Muscle layer of duodenum (tissue), 2 donors: ENCODE measurements around the gene SLC29A2.
A peak's percentile ranks its signal among the peaks of the same experiment; 100 is the strongest.
"Not testable (repeated sequence)": the region's sequence is repeated elsewhere in the genome, so short reads cannot be mapped to it uniquely, and the experiment has no call there.

Source experiments
- H3K27ac ChIP-seq: one replicate; pipeline ENCODE4 v1.7.0; 2013; ENCODE audit warnings: mild to moderate bottlenecking, low read length
- H3K27me3 ChIP-seq: one replicate; pipeline ENCODE4 v1.7.0; 2013; ENCODE audit warnings: low read depth, mild to moderate bottlenecking, control low read depth, low read length
- H3K36me3 ChIP-seq, 2 donors: one replicate each; pipeline ENCODE4 v1.7.0; 2013; ENCODE audit warnings: low read length in 2 of 2, control low read depth in 1 of 2, mild to moderate bottlenecking in 1 of 2; ENCODE audit not compliant: insufficient read depth in 2 of 2, control insufficient read depth in 1 of 2
- H3K4me1 ChIP-seq, 2 donors: one replicate each; pipeline ENCODE4 v1.7.0; 2013; ENCODE audit warnings: low read length in 2 of 2, mild to moderate bottlenecking in 2 of 2, control low read depth in 1 of 2, moderate library complexity in 1 of 2; ENCODE audit not compliant: insufficient read depth in 2 of 2, control insufficient read depth in 1 of 2
- H3K4me3 ChIP-seq, 2 donors: one replicate each; pipeline ENCODE4 v1.7.0; 2013; ENCODE audit warnings: low read length in 2 of 2, low read depth in 1 of 2, mild to moderate bottlenecking in 1 of 2
- H3K9me3 ChIP-seq, 2 donors: one replicate each; pipeline ENCODE4 v1.7.0; 2013; ENCODE audit warnings: low read length in 2 of 2, control low read depth in 1 of 2, mild to moderate bottlenecking in 1 of 2; ENCODE audit not compliant: control insufficient read depth in 1 of 2
- donor health status: healthy.

The SLC29A2 gene

DNA sequence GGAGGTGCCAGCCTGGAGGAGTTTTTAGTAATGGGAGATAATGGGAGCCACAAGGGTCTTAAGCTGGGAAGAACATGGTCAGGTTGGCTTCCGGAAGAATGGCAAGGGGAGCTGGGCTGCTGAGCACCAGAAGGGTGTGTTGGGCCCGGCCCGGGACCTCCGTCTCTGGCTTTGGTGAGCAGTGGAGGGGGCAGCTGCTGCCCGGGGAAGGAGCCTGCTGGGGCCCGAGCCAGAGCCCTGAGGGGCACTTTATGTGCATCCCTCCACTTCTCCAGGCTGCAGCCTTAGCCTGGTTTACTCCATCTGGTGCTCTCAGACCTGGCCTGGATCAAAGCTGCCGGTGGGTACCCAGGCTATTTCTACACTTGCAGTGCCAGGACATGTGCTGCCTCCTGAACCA, 40.5 kb upstream of the SLC29A2 start:
- H3K4me3 ChIP-seq, result peak overlapping the region; percentile 31 to 63
- H3K36me3 ChIP-seq, result no peaks in the 10 kb centered on the region
- peaks cover 0 to 34% of the 10 kb centered on the region in 2 donors for H3K4me1 ChIP-seq
- no peaks in the 10 kb centered on the region for H3K9me3 ChIP-seq
- H3K27ac ChIP-seq, result no peak overlapping the region
- H3K27me3 ChIP-seq, result peaks cover 5% of the 10 kb centered on the region

- Histone ChIP-seq H3K4me3 (peak overlapping the region; percentile 31 to 63), H3K4me1 (peaks cover 0 to 32% of the 10 kb centered on the region in 2 donors), H3K27ac (no peak overlapping the region)
Observed at GRCh38 chr11:66411323-66411722, 39.8 kb upstream of the SLC29A2 start.

GRCh38 chr11:66410191-66410590, 38.6 kb upstream of the SLC29A2 start:
- H3K9me3 ChIP-seq, result no peaks in the 10 kb centered on the region
- no peaks in the 10 kb centered on the region for H3K36me3 ChIP-seq
- H3K27ac ChIP-seq, result no peak overlapping the region
- H3K4me3 ChIP-seq, result peak overlapping the region in 1 of 2 donors; percentile 63
- H3K27me3 ChIP-seq, result peaks cover 5% of the 10 kb centered on the region
- H3K4me1 ChIP-seq, result peaks cover 0 to 32% of the 10 kb centered on the region in 2 donors

More at GRCh38 chr11:66411323-66411722, 39.8 kb upstream of the SLC29A2 start:
- H3K36me3 ChIP-seq, result no peaks in the 10 kb centered on the region
- H3K9me3 ChIP-seq, result no peaks in the 10 kb centered on the region
- H3K27me3 ChIP-seq, result peaks cover 5% of the 10 kb centered on the region

- H3K36me3 ChIP-seq, result no peaks in the 10 kb centered on the region
- H3K4me1 ChIP-seq, result peaks cover 0 to 32% of the 10 kb centered on the region in 2 donors
- peak overlapping the region in 1 of 2 donors; percentile 63 for H3K4me3 ChIP-seq
- H3K9me3 ChIP-seq, result no peaks in the 10 kb centered on the region
- peak overlapping the region; percentile 51 for H3K27ac ChIP-seq
- H3K27me3 ChIP-seq, result peaks cover 5% of the 10 kb centered on the region
Observed at GRCh38 chr11:66409226-66409625, 37.7 kb upstream of the SLC29A2 start.

DNA sequence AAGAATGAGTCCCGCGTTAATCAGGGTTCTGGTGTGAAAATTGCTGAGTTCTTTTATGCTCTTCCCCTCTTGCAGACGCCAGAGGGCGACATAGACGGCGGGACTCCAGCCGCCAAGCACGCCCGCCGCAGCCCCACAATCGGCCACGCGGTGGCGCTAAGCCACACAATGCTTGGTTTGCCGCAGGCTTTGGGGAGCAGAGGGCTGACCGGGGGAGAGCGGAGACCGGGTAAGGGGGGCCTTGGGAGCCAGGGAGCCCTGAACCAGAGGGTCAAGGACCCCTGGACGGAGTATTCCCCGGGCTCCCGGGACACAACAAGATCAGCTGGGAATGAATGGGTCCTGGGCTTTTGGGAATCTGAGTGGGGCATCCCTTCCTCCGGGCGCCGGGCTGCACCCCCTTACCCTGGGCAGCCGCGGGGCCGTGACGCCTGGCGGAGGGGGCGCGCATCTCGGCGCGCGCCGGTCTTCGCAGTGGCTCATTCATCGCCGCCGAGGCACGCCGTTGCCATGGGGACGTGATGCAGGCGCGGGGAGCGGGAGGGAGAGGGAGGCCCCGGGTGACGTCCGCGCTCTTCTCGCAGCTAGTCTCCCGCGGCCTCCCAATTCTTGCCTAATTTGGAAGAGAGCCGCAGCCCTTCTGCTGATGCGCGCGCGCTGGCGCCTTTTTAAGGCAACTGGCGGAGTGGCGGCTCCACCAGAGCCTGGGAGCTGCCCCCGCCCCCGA, 37.1 kb upstream of the SLC29A2 start:
- Histone ChIP-seq H3K4me1 (peaks cover 0 to 26% of the 10 kb centered on the region in 2 donors), H3K4me3 (peak overlapping the region; percentile 26 to 63), H3K27me3 (peaks cover 5% of the 10 kb centered on the region), H3K36me3 (no peaks in the 10 kb centered on the region), H3K9me3 (no peaks in the 10 kb centered on the region), H3K27ac (no peak overlapping the region)

DNA sequence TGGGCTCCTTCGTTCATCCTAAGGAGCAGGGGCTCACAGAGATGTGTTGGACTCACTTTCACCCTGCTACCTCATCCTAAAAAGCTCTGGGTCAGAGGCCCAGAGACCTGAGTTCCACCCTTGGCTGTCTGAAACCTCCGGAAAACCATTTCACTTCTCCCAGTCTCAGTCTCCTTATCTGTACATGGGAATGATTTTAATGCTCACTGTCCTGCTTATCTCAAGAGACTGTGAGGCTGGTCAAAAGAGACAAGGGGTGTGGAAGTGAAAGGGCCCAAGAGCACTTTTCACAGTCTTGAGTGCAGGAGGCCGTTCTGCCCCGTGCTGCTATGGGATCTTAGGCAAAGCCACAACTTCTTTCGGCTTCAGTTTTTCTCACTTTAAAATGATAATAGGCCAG, 36.1 kb upstream of the SLC29A2 start:
- H3K36me3 ChIP-seq, result no peaks in the 10 kb centered on the region
- no peak overlapping the region for H3K27ac ChIP-seq
- H3K4me1 ChIP-seq, result peaks cover 0 to 16% of the 10 kb centered on the region in 2 donors
- no peak overlapping the region for H3K4me3 ChIP-seq
- H3K9me3 ChIP-seq, result no peaks in the 10 kb centered on the region
- H3K27me3 ChIP-seq, result peaks cover 5% of the 10 kb centered on the region

DNA sequence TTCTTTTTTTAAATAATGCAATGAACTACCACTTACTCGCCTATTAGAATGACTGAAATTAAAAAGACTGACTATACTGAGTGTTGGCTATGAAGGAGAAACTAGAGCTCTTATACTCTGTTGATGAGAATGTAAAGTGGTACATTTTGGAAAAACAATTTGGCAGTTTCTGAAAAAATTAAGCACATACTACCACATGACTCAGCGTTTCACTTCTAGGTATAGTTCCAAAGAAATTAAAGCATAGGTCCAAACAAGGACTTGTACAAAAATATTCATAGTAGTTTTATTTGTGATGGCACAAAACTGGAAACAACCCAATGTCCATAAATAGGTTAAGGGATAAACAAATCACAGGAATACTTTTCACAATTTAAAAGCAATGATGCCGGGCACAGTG, 22.4 kb upstream of the SLC29A2 start:
- Histone ChIP-seq H3K4me1 (no peaks in the 10 kb centered on the region), H3K36me3 (no peaks in the 10 kb centered on the region), H3K9me3 (no peaks in the 10 kb centered on the region), H3K27ac (no peak overlapping the region), H3K27me3 (no peaks in the 10 kb centered on the region), H3K4me3 (no peak overlapping the region)

DNA sequence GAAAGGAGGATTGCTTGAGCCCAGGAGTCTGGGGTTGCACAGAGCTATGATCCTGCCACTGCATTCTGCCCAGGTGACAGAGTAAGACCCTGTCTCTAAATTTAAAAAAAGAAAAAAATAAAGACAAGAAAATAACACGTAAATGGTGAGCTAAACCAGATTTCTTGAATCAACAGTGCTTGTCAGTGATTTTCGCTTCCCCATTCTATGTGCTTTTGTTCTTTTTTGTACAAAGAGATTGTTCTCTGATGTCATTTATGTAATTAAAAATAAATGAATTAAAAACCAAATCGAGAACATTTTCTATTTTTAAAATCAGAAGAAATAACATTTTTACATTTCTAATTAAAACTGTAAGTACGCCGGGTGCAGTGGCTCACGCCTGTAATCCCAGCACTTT, 19.8 kb upstream of the SLC29A2 start:
- no peaks in the 10 kb centered on the region for H3K27me3 ChIP-seq
- no peaks in the 10 kb centered on the region for H3K9me3 ChIP-seq
- H3K36me3 ChIP-seq, result no peaks in the 10 kb centered on the region
- H3K27ac ChIP-seq, result no peak overlapping the region
- no peak overlapping the region for H3K4me3 ChIP-seq
- H3K4me1 ChIP-seq, result peaks cover 0 to 2% of the 10 kb centered on the region in 2 donors

DNA sequence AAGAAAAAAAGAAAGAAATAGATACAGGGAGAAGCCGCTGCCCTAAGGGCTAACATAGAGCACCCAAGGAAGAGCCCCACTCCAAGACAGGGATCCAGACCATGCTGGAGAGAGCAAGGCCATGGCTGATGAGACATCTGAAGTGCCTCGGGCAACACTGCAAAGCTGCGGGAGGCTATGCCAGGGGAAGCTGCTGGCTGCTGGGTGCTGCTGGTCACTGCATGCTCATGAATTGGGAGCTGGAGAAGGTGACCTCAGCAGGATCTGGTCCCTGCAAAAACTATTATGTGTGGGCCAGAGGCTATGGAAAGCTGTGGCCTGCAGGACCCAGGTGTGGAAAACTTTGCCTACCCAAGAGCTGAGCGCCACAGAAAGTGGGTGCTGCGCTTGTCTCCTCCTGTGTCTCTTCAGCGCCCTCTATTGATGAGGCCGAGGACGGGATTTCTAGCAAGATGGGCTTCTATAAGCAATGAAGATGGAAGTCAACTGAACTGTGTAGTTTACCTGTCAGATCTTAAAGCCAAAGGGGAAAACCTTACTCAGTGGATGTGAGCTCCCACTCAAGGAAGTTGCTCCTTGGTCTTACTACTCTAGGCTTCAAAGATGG, 17.3 kb upstream of the SLC29A2 start:
- Histone ChIP-seq H3K27me3 (no peaks in the 10 kb centered on the region), H3K9me3 (no peaks in the 10 kb centered on the region), H3K36me3 (no peaks in the 10 kb centered on the region), H3K4me3 (no peak overlapping the region), H3K4me1 (peaks cover 0 to 4% of the 10 kb centered on the region in 2 donors), H3K27ac (no peak overlapping the region)

DNA sequence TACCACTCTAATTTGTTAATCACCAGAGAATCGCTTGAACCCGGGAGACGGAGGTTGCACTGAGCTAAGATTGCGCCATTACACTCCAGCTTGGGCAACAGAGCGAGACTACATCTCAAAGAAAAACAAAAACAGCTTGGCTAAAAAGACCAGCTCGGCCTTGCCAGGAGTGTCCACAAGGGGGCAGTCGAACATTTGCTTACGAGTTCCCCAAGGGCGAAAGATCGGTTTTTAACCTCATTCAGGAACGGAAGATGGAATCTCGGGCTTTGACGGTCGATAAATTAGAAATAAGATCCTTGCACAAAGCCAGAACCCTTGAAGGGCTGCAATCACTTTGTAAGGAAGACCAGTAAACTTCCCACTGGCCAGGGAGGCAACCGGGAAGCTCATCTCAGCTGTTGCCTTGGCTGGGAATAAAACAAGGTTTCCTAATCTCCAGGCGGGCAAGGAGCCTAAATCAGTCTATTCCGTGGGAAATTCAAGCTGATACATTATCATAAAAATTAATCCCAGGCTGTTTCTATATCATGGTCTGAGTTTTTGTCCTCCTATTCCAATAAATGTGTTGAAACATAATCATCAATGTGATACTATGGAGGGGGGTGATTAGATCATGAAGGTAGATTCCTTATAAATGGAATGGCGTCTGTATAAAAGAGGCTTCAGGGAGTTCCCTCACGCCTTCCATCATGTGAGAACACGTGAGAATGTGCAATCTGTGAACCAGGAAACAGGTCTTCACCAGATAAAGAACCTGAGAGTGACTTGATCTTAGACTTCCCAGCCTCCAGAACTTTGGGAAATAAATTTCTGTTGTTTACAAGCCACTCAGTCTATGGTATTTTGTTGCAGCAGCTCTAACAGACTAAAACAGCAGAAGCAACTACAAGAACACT, 14.9 kb upstream of the SLC29A2 start:
- H3K27me3 ChIP-seq, result no peaks in the 10 kb centered on the region
- no peak overlapping the region for H3K27ac ChIP-seq
- H3K4me3 ChIP-seq, result peak overlapping the region; percentile 41 to 44
- H3K9me3 ChIP-seq, result no peaks in the 10 kb centered on the region
- H3K4me1 ChIP-seq, result peaks cover 0 to 4% of the 10 kb centered on the region in 2 donors
- no peaks in the 10 kb centered on the region for H3K36me3 ChIP-seq

GRCh38 chr11:66384316-66384715, 12.8 kb upstream of the SLC29A2 start:
- not testable (repeated sequence) for H3K36me3 ChIP-seq, H3K9me3 ChIP-seq, H3K4me3 ChIP-seq, H3K4me1 ChIP-seq, H3K27ac ChIP-seq, H3K27me3 ChIP-seq
